Endothelial cell of umbilical vein (primary cell): ENCODE data around the gene WDFY2.

Experiments
- CTCF ChIP-seq, 2 donors: IDR thresholded peaks; 1 replicate in 1 of 2; 2 replicates in 1 of 2; pipeline ENCODE4 v1.5.1; 2011; ENCODE audit warnings: low read length in 2 of 2, mild to moderate bottlenecking in 2 of 2, moderate library complexity in 2 of 2, control low read depth in 1 of 2, inconsistent platforms in 1 of 2, low read depth in 1 of 2; ENCODE audit not compliant: insufficient read depth in 1 of 2; ENCODE audit errors: extremely low read depth in 1 of 2
- POLR2A ChIP-seq: IDR thresholded peaks from 2 replicates; pipeline ENCODE4 v1.6.1; 2012; ENCODE audit warnings: low read depth, mild to moderate bottlenecking, control low read depth, low read length

DNA sequence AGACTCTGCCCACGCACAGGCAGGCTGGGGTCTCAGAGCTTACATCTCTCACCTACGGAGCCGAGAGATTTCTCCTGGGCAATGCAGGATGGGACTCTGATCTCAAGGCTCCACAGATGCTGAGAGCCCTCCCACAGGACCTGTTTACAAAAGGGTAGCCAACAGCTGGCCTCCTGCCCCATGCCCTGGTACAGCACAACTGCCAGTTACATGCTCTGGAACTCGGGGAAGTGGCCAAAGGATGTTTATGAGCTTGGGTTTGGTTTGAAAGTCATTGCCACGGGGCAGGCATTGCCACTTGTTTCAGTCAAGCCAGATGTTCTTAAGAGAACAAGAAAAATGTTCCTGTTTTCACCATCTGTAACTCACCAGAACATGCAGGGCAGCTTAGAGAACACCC is 216.2 kb downstream of the WDFY2 start:
- TF ChIP-seq CTCF (IDR thresholded peaks at IDR 0.05; ENCODE audit: extremely low read depth in 1 of 2, insufficient read depth in 1 of 2, low read depth in 1 of 2, low read length in 2 of 2) (no peak), POLR2A (no peak)
